Measurements from ENCODE around the gene PPP1R16B. TPM values are rescaled to one million over a fixed set of nuclear protein-coding genes. Genes with fewer than 3 reads are reported as not detected.

Gene PPP1R16B
- total RNA-seq, 4 donors from 2014 or later: 0.87 to 5.6 (median 3.6) TPM

DNA sequence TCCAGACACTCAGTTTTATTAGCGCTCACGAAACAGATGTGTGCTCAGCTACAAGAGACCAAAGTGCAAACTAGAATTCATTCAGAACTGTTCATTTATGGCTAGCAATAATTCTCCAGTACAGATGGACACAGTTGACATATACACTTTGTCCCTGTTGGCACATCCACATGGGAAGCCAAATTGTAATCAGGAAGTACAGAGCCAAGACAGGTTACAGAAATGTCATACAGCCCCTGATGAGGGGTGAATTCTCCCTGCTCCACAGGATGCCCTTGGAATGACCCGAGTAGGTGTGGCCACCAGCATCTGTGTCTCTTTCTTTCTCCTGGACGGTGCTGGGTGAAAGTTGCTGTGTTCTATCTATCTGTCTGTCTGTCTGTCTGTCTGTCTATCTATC is 164.2 kb downstream of the PPP1R16B start:
- Histone ChIP-seq H3K9me3 (no peaks in the 10 kb centered on the region), H3K27ac (no peak overlapping the region), H3K36me3 (peaks cover 34% of the 10 kb centered on the region), H3K4me1 (no peaks in the 10 kb centered on the region), H3K4me3 (no peak overlapping the region), H3K27me3 (no peaks in the 10 kb centered on the region)
- TF ChIP-seq POLR2AphosphoS5 (IDR thresholded peaks at IDR 0.05) (no peak), EP300 (IDR thresholded peaks at IDR 0.05) (no peak), POLR2A (IDR thresholded peaks at IDR 0.05) (no peak)
- TF ChIP-seq, protein P1, sequence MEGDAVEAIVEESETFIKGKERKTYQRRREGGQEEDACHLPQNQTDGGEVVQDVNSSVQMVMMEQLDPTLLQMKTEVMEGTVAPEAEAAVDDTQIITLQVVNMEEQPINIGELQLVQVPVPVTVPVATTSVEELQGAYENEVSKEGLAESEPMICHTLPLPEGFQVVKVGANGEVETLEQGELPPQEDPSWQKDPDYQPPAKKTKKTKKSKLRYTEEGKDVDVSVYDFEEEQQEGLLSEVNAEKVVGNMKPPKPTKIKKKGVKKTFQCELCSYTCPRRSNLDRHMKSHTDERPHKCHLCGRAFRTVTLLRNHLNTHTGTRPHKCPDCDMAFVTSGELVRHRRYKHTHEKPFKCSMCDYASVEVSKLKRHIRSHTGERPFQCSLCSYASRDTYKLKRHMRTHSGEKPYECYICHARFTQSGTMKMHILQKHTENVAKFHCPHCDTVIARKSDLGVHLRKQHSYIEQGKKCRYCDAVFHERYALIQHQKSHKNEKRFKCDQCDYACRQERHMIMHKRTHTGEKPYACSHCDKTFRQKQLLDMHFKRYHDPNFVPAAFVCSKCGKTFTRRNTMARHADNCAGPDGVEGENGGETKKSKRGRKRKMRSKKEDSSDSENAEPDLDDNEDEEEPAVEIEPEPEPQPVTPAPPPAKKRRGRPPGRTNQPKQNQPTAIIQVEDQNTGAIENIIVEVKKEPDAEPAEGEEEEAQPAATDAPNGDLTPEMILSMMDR (IDR thresholded peaks at IDR 0.05): no peak
- no peak for DNase-seq (ENCODE audit: low spot score in 2 of 2)
- WGBS: 85% methylated on average over 4 of the region's 4 CpGs

DNA sequence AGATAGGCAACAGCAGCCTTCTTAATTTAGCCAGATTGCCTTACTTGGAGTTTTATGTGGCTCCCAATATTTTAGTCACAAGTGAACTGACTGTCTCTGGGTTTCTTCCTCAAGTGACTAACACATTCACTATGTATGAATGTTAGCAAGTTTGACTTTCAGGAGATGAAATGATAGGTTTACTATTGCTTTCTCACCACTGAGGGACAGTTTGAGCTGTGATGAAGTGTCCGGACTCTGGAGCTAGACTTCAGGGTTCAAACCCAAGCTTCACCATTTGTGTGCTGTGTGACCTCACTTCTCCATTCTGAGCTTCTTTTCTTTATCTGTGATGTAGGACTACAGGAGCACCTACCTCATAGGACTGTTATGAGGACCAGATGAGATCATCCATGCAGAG is 164.8 kb downstream of the PPP1R16B start:
- WGBS: 93% methylated on average over 1 of the region's 1 CpG
- no peak overlapping the region for H3K4me3 ChIP-seq
- H3K9me3 ChIP-seq: no peaks in the 10 kb centered on the region
- H3K27me3 ChIP-seq: no peaks in the 10 kb centered on the region
- DNase-seq (ENCODE audit: low spot score in 2 of 2): no peak
- TF ChIP-seq POLR2AphosphoS5 (IDR thresholded peaks at IDR 0.05) (no peak), EP300 (IDR thresholded peaks at IDR 0.05) (no peak), POLR2A (IDR thresholded peaks at IDR 0.05) (no peak)
- TF ChIP-seq, protein P1 (IDR thresholded peaks at IDR 0.05): no peak
- H3K4me1 ChIP-seq: no peaks in the 10 kb centered on the region
- no peak overlapping the region for H3K27ac ChIP-seq
- peaks cover 35% of the 10 kb centered on the region for H3K36me3 ChIP-seq

Other genes starting within 250 kb of the PPP1R16B start
- not detected for gene ADIG, start 224.5 kb upstream of the PPP1R16B start, total RNA-seq
- 100 to 1,000 TPM in 2 of 4 donors, 10 to 100 TPM in 2; 30.2 to 139 (median 74.5) TPM for gene ARHGAP40, start 203.9 kb upstream of the PPP1R16B start, total RNA-seq
- gene SLC32A1, start 81.2 kb upstream of the PPP1R16B start, total RNA-seq: not detected
- 10 to 100 TPM in 3 of 4 donors, 1 to 10 TPM in 1; 8.9 to 15.0 (median 12.2) TPM for gene ACTR5, start 57.2 kb upstream of the PPP1R16B start, total RNA-seq
- gene FAM83D, start 120.7 kb downstream of the PPP1R16B start, total RNA-seq: 10 to 100 TPM in 2 of 4 donors, 1 to 10 TPM in 2; 3.9 to 15.8 (median 11.6) TPM
- gene DHX35, start 156.6 kb downstream of the PPP1R16B start, total RNA-seq: 10 to 100 TPM in 2 of 4 donors, 1 to 10 TPM in 2; 8.4 to 22.9 (median 11.9) TPM

Measured in suprapubic skin (tissue), 4 donors.